MM.1S (cell line): Measurements from ENCODE around the gene ZNF608.

Experiments
- DNase-seq: peaks from one replicate; pipeline ENCODE4 v3.0.0-alpha.2; 2015
- H2AFZ ChIP-seq: fragments of 300-600 bp; sonication (generic); 2 replicates; pipeline ENCODE4 v1.6.0; 2016; ENCODE audit warnings: antibody characterized with exemption, low read length
- H3F3A ChIP-seq: fragments of 300-600 bp; sonication (generic); 2 replicates; pipeline ENCODE4 v1.6.1; 2016; ENCODE audit warnings: mild to moderate bottlenecking, antibody characterized with exemption, low read length, moderate library complexity, mixed read lengths; ENCODE audit not compliant: insufficient read depth
- H3K27ac ChIP-seq: fragments of 300-600 bp; sonication (generic); 2 replicates; pipeline ENCODE4 v1.5.1; 2016; ENCODE audit warnings: mild to moderate bottlenecking, low read length
- H3K27me3 ChIP-seq: fragments of 300-600 bp; sonication (generic); replicated peaks from 2 replicates; pipeline ENCODE4 v1.6.0; 2016; ENCODE audit warnings: low read length; ENCODE audit not compliant: insufficient read depth
- H3K36me3 ChIP-seq: fragments of 300-600 bp; sonication (generic); replicated peaks from 2 replicates; pipeline ENCODE4 v1.6.1; 2016; ENCODE audit warnings: mild to moderate bottlenecking, low read length, mixed read lengths; ENCODE audit not compliant: insufficient read depth
- H3K4me1 ChIP-seq: fragments of 300-600 bp; sonication (generic); 2 replicates; pipeline ENCODE4 v1.6.1; 2016; ENCODE audit warnings: low read length, mixed read lengths
- H3K4me2 ChIP-seq: fragments of 300-600 bp; sonication (generic); 2 replicates; pipeline ENCODE4 v1.6.0; 2016; ENCODE audit warnings: low read depth, low read length
- H3K4me3 ChIP-seq: fragments of 300-600 bp; sonication (generic); 2 replicates; pipeline ENCODE4 v1.5.1; 2016; ENCODE audit warnings: low read length, mixed read lengths
- H3K79me2 ChIP-seq: fragments of 300-600 bp; sonication (generic); 2 replicates; pipeline ENCODE4 v1.6.1; 2016; ENCODE audit warnings: mixed run types, low read length, mixed read lengths
- H3K9ac ChIP-seq: fragments of 300-600 bp; sonication (generic); 2 replicates; pipeline ENCODE4 v1.6.1; 2016; ENCODE audit warnings: low read length, mixed read lengths
- H3K9me2 ChIP-seq: fragments of 300-600 bp; sonication (generic); replicated peaks from 2 replicates; pipeline ENCODE4 v1.6.1; 2016; ENCODE audit warnings: mild to moderate bottlenecking, low read length, mixed read lengths; ENCODE audit not compliant: insufficient read depth
- H3K9me3 ChIP-seq: fragments of 300-600 bp; sonication (generic); replicated peaks from 2 replicates; pipeline ENCODE4 v1.6.1; 2016; ENCODE audit warnings: mild to moderate bottlenecking, low read length, mixed read lengths; ENCODE audit not compliant: insufficient read depth
- H4K20me1 ChIP-seq: fragments of 300-600 bp; sonication (generic); 2 replicates; pipeline ENCODE4 v1.6.1; 2016; ENCODE audit warnings: mild to moderate bottlenecking, low read length, moderate library complexity, mixed read lengths; ENCODE audit not compliant: insufficient read depth
- CTCF ChIP-seq: fragments of 300-600 bp; sonication (generic); IDR thresholded peaks from 2 replicates; pipeline ENCODE4 v1.5.1; 2016; ENCODE audit warnings: antibody characterized with exemption, low read length, mixed read lengths
- EZH2 ChIP-seq: fragments of 300-600 bp; sonication (generic); optimal IDR thresholded peaks from 2 replicates; pipeline ENCODE3; 2017; ENCODE audit warnings: low read depth, mild to moderate bottlenecking, antibody characterized with exemption, low read length, mixed read lengths
- EZH2phosphoT487 ChIP-seq: fragments of 300-600 bp; sonication (generic); IDR thresholded peaks from 2 replicates; pipeline ENCODE4 v1.6.1; 2018; ENCODE audit warnings: antibody characterized with exemption, low read length

The ZNF608 gene

DNA sequence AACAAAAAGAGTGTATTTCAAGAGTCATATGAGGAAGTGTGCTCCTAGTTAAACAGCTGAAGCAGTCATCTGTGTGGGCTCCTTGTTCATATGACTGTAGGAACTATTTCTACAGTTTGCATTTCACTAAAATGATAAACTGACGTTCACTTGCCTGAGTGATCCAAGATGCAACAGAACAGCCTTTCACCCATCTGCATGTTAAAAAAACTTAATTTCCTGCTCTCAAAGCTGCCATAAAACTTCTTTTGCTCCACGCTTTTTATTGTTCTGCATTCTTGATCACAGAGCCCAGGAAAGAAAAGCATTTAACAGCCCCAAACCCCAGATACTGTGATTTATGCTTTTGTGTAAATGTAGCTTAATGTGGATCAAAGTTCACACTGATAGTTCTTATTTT lies 43.9 kb downstream of the ZNF608 start:
- no peak overlapping the region for H3K4me2 ChIP-seq
- H3K9me2 ChIP-seq, result no peaks in the 10 kb centered on the region
- H3K27me3 ChIP-seq, result no peaks in the 10 kb centered on the region
- no peak for TF ChIP-seq EZH2phosphoT487
- TF ChIP-seq EZH2, result no peak
- no peak for TF ChIP-seq CTCF
- H3K79me2 ChIP-seq, result no peaks in the 10 kb centered on the region
- H3K4me3 ChIP-seq, result no peak overlapping the region
- H3F3A ChIP-seq, result no peaks in the 10 kb centered on the region
- peaks cover 25% of the 10 kb centered on the region for H3K4me1 ChIP-seq
- no peak overlapping the region for H3K27ac ChIP-seq
- DNase-seq, result no peak
- H3K36me3 ChIP-seq, result no peaks in the 10 kb centered on the region
- no peaks in the 10 kb centered on the region for H3K9me3 ChIP-seq
- H2AFZ ChIP-seq, result no peak overlapping the region
- no peaks in the 10 kb centered on the region for H4K20me1 ChIP-seq
- H3K9ac ChIP-seq, result no peak overlapping the region

DNA sequence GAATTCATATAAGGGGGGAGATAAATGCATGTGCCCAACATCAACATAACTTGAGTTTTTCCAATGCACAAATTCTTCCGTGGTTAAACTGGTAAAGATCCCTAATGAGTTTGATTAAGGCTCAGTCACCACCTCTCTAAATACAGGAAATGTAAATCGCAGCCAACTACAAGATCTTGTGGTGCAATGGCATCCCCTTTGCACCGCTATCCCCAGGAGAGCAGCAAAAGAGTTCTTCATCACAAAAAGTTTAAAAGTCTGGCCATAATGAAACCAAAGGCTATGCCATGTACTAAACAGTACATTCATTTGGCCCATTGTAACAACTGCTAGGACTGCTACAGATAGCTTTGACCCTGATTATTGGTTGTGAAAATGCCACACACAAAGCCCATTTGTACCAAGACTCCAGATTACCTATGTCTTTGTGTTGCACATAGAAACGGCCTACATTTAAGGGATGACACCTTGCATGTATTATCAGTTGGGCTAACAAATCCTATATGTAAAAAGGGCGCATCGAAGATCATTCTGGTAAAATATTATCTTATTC lies 44.5 kb downstream of the ZNF608 start:
- Histone ChIP-seq H3K27ac (no peak overlapping the region), H3K4me1 (peaks cover 25% of the 10 kb centered on the region), H3K9ac (no peak overlapping the region)

GRCh38 chr5:124701016-124701415 lies 45.4 kb downstream of the ZNF608 start:
- Histone ChIP-seq H3K36me3 (no peaks in the 10 kb centered on the region), H3K4me2 (no peak overlapping the region), H4K20me1 (no peaks in the 10 kb centered on the region), H3K79me2 (no peaks in the 10 kb centered on the region), H3K9ac (no peak overlapping the region), H3K27me3 (no peaks in the 10 kb centered on the region), H3K9me2 (no peaks in the 10 kb centered on the region), H3K4me3 (no peak overlapping the region), H3K9me3 (no peaks in the 10 kb centered on the region), H2AFZ (no peak overlapping the region), H3K27ac (no peak overlapping the region), H3F3A (no peaks in the 10 kb centered on the region), H3K4me1 (peaks cover 25% of the 10 kb centered on the region)
- TF ChIP-seq EZH2phosphoT487 (no peak), EZH2 (no peak), CTCF (no peak)
- DNase-seq, result no peak

More for the DNA sequence above, 44.5 kb downstream of the ZNF608 start:
- Histone ChIP-seq H4K20me1 (no peaks in the 10 kb centered on the region), H3K4me3 (no peak overlapping the region), H3F3A (no peaks in the 10 kb centered on the region), H3K36me3 (no peaks in the 10 kb centered on the region), H3K9me3 (no peaks in the 10 kb centered on the region), H3K27me3 (no peaks in the 10 kb centered on the region), H3K4me2 (no peak overlapping the region), H3K9me2 (no peaks in the 10 kb centered on the region), H2AFZ (no peak overlapping the region), H3K79me2 (no peaks in the 10 kb centered on the region)
- DNase-seq, result no peak
- TF ChIP-seq EZH2phosphoT487, result no peak
- TF ChIP-seq CTCF, result no peak
- TF ChIP-seq EZH2, result no peak
